Measurements from ENCODE around the gene AIF1.
A peak's percentile ranks its signal among the peaks of the same experiment; 100 is the strongest.

Gene AIF1

GRCh38 chr6:31665501-31666336 lies 50.7 kb downstream of the AIF1 start, which contains the start of gene CSNK2B:
TSS of gene CSNK2B (plus strand) at chr6:31666080. CDS start at chr6:31666832, 752 bp downstream.
- DNase-seq = peak; percentile 98

DNA sequence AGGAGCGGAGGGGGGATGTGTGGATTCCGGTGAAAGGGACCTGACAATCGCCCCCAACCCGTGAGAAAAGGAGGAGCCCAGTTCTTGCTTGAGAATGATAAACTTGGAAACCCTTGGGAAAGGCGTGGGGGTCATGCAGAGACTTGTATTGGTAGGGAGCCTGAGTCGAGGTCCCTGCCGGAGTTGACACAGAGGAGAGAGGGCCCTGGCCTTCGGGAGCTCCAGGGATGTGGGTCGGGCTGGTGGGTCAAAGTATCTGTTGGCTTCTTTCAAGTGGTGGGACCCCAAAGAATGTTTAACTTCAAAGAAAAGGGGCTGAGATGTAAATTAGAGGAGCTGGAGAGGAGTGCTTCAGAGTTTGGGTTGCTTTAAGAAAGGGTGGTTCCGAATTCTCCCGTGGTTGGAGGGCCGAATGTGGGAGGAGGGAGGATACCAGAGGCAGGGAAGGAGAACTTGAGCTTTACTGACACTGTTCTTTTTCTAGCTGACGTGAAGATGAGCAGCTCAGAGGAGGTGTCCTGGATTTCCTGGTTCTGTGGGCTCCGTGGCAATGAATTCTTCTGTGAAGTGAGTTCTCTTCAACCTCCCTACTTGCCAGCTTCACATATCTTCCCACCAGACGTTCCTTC lies 51.4 kb downstream of the AIF1 start:
- no peak for DNase-seq

All from HCEC 1CT (cell line).